ENCODE data around the gene TNS3.
"Not testable (repeated sequence)": the region's sequence is repeated elsewhere in the genome, so short reads cannot be mapped to it uniquely, and the experiment has no call there.

Gene TNS3

GRCh38 chr7:47602272-47603004 is 20.5 kb upstream of the TNS3 start:
- DNase-seq: no peak

- no peak for DNase-seq
Measured at GRCh38 chr7:47601881-47602249, 20.0 kb upstream of the TNS3 start.

GRCh38 chr7:47601119-47601880 is 19.4 kb upstream of the TNS3 start:
- DNase-seq: no peak

- DNase-seq: no peak
Measured at GRCh38 chr7:47600199-47601118, 18.5 kb upstream of the TNS3 start.

GRCh38 chr7:47597379-47597778 is 15.5 kb upstream of the TNS3 start:
- DNase-seq: no peak

- DNase-seq: no peak
Measured at GRCh38 chr7:47596502-47597202, 14.7 kb upstream of the TNS3 start.

GRCh38 chr7:47594406-47594805 is 12.5 kb upstream of the TNS3 start:
- no peak for DNase-seq

- no peak for DNase-seq
Measured at GRCh38 chr7:47591655-47592572, 10.0 kb upstream of the TNS3 start.

GRCh38 chr7:47591089-47591654 is 9.3 kb upstream of the TNS3 start:
- DNase-seq: no peak

GRCh38 chr7:47590215-47590614 is 8.3 kb upstream of the TNS3 start:
- DNase-seq: not testable (repeated sequence)

- DNase-seq: no peak
Measured at GRCh38 chr7:47588704-47589225, 6.9 kb upstream of the TNS3 start.

GRCh38 chr7:47587976-47588375 is 6.1 kb upstream of the TNS3 start:
- no peak for DNase-seq

- no peak for DNase-seq
Measured at GRCh38 chr7:47587351-47587750, 5.4 kb upstream of the TNS3 start.

- no peak for DNase-seq
Measured at GRCh38 chr7:47586925-47587324, 5.0 kb upstream of the TNS3 start.

- DNase-seq: not testable (repeated sequence)
Measured at GRCh38 chr7:47586161-47586670, 4.3 kb upstream of the TNS3 start.

GRCh38 chr7:47584536-47584895 is 2.6 kb upstream of the TNS3 start:
- no peak for DNase-seq

GRCh38 chr7:47583739-47584535 is 2.0 kb upstream of the TNS3 start:
- DNase-seq: no peak

- DNase-seq: no peak
Measured at GRCh38 chr7:47582764-47583738, 1.1 kb upstream of the TNS3 start.

GRCh38 chr7:47581438-47581803 is 490 bp downstream of the TNS3 start:
- no peak for DNase-seq

All from T-helper 1 cell (primary cell).